ENCODE data around the gene SLC7A4.

DNA sequence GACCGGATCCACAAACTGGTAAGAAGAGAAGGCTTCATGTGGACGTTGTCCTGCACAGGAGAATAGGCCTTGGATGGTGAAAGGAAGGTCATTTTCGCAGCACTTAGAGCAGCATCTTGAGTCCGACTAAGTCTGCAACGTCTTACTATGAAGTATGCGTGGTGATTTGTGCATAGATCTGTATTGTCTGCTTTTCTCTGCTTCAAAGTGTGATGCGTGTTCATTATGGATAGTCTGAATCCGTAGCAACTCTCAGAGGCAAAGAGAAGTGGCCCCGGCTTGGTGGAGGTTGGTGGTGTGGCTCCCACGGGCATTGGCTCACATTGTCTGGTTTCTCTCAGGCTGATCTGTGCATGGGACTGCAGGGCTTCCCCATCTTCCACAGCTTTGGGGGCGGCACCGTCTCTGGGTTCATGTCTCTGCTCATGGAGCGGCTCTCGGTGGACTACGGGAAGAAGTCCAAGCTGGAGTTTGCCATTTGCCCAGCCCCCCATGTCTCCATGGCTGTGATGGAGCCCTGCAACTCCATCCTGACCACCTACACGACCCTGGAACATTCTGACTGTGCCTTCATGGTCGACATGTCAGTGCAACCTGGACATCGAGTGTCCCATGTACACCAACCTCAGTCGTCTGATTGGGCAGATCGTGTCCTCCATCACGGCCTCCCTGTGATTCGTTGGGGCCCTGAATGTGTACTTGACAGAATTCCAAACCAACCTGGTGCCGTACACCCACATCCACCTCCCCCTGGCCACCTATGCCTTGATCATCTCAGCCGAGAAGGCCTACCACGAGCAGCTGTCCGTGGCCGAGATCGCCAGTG, 34.9 kb upstream of the SLC7A4 start:
- TF ChIP-seq, protein P1, sequence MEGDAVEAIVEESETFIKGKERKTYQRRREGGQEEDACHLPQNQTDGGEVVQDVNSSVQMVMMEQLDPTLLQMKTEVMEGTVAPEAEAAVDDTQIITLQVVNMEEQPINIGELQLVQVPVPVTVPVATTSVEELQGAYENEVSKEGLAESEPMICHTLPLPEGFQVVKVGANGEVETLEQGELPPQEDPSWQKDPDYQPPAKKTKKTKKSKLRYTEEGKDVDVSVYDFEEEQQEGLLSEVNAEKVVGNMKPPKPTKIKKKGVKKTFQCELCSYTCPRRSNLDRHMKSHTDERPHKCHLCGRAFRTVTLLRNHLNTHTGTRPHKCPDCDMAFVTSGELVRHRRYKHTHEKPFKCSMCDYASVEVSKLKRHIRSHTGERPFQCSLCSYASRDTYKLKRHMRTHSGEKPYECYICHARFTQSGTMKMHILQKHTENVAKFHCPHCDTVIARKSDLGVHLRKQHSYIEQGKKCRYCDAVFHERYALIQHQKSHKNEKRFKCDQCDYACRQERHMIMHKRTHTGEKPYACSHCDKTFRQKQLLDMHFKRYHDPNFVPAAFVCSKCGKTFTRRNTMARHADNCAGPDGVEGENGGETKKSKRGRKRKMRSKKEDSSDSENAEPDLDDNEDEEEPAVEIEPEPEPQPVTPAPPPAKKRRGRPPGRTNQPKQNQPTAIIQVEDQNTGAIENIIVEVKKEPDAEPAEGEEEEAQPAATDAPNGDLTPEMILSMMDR (IDR thresholded peaks at IDR 0.05; ENCODE audit: poor library complexity, severe bottlenecking) = no peak
- TF ChIP-seq SMC3 (conservative IDR thresholded peaks at IDR 0.05; ENCODE audit: poor library complexity) (no peak), POLR2AphosphoS5 (IDR thresholded peaks at IDR 0.05) (no peak), EZH2 (IDR thresholded peaks at IDR 0.05; ENCODE audit: borderline replicate concordance, insufficient read depth, low read length, poor library complexity, severe bottlenecking) (no peak), MXI1 (conservative IDR thresholded peaks at IDR 0.05; ENCODE audit: poor library complexity, severe bottlenecking) (no peak)
- TF ChIP-seq, protein P2, sequence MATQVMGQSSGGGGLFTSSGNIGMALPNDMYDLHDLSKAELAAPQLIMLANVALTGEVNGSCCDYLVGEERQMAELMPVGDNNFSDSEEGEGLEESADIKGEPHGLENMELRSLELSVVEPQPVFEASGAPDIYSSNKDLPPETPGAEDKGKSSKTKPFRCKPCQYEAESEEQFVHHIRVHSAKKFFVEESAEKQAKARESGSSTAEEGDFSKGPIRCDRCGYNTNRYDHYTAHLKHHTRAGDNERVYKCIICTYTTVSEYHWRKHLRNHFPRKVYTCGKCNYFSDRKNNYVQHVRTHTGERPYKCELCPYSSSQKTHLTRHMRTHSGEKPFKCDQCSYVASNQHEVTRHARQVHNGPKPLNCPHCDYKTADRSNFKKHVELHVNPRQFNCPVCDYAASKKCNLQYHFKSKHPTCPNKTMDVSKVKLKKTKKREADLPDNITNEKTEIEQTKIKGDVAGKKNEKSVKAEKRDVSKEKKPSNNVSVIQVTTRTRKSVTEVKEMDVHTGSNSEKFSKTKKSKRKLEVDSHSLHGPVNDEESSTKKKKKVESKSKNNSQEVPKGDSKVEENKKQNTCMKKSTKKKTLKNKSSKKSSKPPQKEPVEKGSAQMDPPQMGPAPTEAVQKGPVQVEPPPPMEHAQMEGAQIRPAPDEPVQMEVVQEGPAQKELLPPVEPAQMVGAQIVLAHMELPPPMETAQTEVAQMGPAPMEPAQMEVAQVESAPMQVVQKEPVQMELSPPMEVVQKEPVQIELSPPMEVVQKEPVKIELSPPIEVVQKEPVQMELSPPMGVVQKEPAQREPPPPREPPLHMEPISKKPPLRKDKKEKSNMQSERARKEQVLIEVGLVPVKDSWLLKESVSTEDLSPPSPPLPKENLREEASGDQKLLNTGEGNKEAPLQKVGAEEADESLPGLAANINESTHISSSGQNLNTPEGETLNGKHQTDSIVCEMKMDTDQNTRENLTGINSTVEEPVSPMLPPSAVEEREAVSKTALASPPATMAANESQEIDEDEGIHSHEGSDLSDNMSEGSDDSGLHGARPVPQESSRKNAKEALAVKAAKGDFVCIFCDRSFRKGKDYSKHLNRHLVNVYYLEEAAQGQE (IDR thresholded peaks at IDR 0.05; ENCODE audit: borderline replicate concordance) = no peak
